Sigmoid colon (tissue), 7 donors: Measurements from ENCODE around the gene MOV10L1. TPM values are rescaled to one million over a fixed set of nuclear protein-coding genes. Genes with fewer than 3 reads are reported as not detected.

Experiments
- DNase-seq: peaks from one replicate; pipeline ENCODE4 v3.0.0-alpha.2; 2019
- H3K27ac ChIP-seq, 4 donors: fragments of 200-600 bp; sonication (generic); one replicate each; pipeline ENCODE4 v1.5.1; 2016 to 2019; ENCODE audit warnings: mild to moderate bottlenecking in 1 of 4
- H3K27me3 ChIP-seq, 3 donors: fragments of 200-600 bp; sonication (generic); one replicate each; pipeline ENCODE4 v1.5.1; 2019; ENCODE audit warnings: mild to moderate bottlenecking in 1 of 3
- H3K36me3 ChIP-seq, 4 donors: fragments of 200-600 bp; sonication (generic); one replicate each; pipeline ENCODE4 v1.5.1; 2016 to 2019
- H3K4me1 ChIP-seq, 4 donors: fragments of 200-600 bp; sonication (generic); one replicate each; pipeline ENCODE4 v1.5.1; 2017 to 2019
- H3K4me3 ChIP-seq, 4 donors: fragments of 200-600 bp; sonication (generic); one replicate each; pipeline ENCODE4 v1.5.1; 2017 to 2019; ENCODE audit warnings: mild to moderate bottlenecking in 2 of 4, moderate library complexity in 1 of 4
- H3K9me3 ChIP-seq, 4 donors: fragments of 200-600 bp in 3 of 4; sonication (generic) in 3 of 4; one replicate each; pipeline versions ENCODE4 v1.5.1 to v1.6.1; 2013 to 2019
- CTCF ChIP-seq, 4 experiments: fragments of 450-650 bp in 3 of 4; fragments of 200-600 bp in 1 of 4; IDR thresholded peaks; one replicate each; pipeline ENCODE4 v1.5.1; 2016 to 2019; ENCODE audit warnings: antibody characterized with exemption in 4 of 4, mild to moderate bottlenecking in 3 of 4, moderate library complexity in 2 of 4
- EP300 ChIP-seq, 4 donors: sonication (generic); formaldehyde crosslinking; IDR thresholded peaks; one replicate each; pipeline ENCODE4 v1.6.1; 2017; ENCODE audit warnings: antibody characterized with exemption in 4 of 4
- POLR2A ChIP-seq, 2 donors: fragments of 450-650 bp; IDR thresholded peaks; one replicate each; pipeline ENCODE4 v1.6.1; 2016; ENCODE audit warnings: antibody characterized with exemption in 2 of 2, mild to moderate bottlenecking in 2 of 2, moderate library complexity in 2 of 2
- POLR2AphosphoS5 ChIP-seq, 4 donors: sonication (generic); formaldehyde crosslinking; IDR thresholded peaks; one replicate each; pipeline ENCODE4 v1.6.1; 2017; ENCODE audit warnings: antibody characterized with exemption in 4 of 4
- WGBS, 2 donors: extraction: QIAGEN DNeasy Blood & Tissue Kit; methylation state at CpG; one replicate each; pipeline ENCODE4 v1.1.7; 2013; 5-methylcytosine and 5-hydroxymethylcytosine counted together
- intact Hi-C: fragments of 100-400 bp; cut with DNase I; formaldehyde crosslinking; loops from one replicate; pipeline ENCODE4 v1.15.1; 2023
- polyA plus RNA-seq, 3 donors: library from polyadenylated mRNA; stranded (reverse); fragments of 200-250 nt; gene quantifications; one replicate each; pipeline ENCODE4 v1.2.3, GENCODE V29; 2013
- total RNA-seq, 4 donors: library from RNA; depleted of rRNA; stranded (reverse); fragments of >200 nt; gene quantifications; one replicate each; pipeline ENCODE4 v1.1.0, GENCODE V29; 2016
- donor health status: healthy with polysubstance abuse.
- donor health status: Bipolar disorder and iron deficiency.
- donor health status: healthy.

Gene MOV10L1
- total and polyA plus RNA-seq, 7 donors = 0.47 to 5.6 (median 1.8) TPM; not detected in 2

GRCh38 chr22:50056214-50056972, 33.4 kb upstream of the MOV10L1 start:
- no peak overlapping the region for H3K27ac ChIP-seq
- no peak overlapping the region for H3K4me3 ChIP-seq
- peaks cover 0 to 7% (median 0%) of the 10 kb centered on the region in 4 donors for H3K9me3 ChIP-seq
- peaks cover 0 to 14% (median 11%) of the 10 kb centered on the region in 4 donors for H3K4me1 ChIP-seq
- WGBS, 2 donors = 72 to 75% methylated on average over 34 of the region's 34 CpGs
- H3K36me3 ChIP-seq = no peaks in the 10 kb centered on the region
- peaks cover 8 to 43% (median 33%) of the 10 kb centered on the region in 3 donors for H3K27me3 ChIP-seq
- no peak for DNase-seq
- intact Hi-C loops = no loop called here
- TF ChIP-seq EP300 (IDR thresholded peaks at IDR 0.05) (no peak), POLR2A (IDR thresholded peaks at IDR 0.05) (no peak), CTCF (IDR thresholded peaks at IDR 0.05) (no peak), POLR2AphosphoS5 (IDR thresholded peaks at IDR 0.05) (no peak)

GRCh38 chr22:50057278-50058060, 32.3 kb upstream of the MOV10L1 start:
- H3K4me3 ChIP-seq = no peak overlapping the region
- TF ChIP-seq EP300 (IDR thresholded peaks at IDR 0.05) (no peak), POLR2A (IDR thresholded peaks at IDR 0.05) (no peak), POLR2AphosphoS5 (IDR thresholded peaks at IDR 0.05) (no peak), CTCF (IDR thresholded peaks at IDR 0.05) (no peak)
- H3K27me3 ChIP-seq = peaks cover 8 to 45% (median 33%) of the 10 kb centered on the region in 3 donors
- 78 to 89% methylated on average over 14 of the region's 14 CpGs for WGBS, 2 donors
- H3K9me3 ChIP-seq = peaks cover 0 to 7% (median 0%) of the 10 kb centered on the region in 4 donors
- H3K4me1 ChIP-seq = peaks cover 0 to 14% (median 11%) of the 10 kb centered on the region in 4 donors
- H3K36me3 ChIP-seq = no peaks in the 10 kb centered on the region
- DNase-seq = no peak
- intact Hi-C loops = no loop called here
- no peak overlapping the region for H3K27ac ChIP-seq

GRCh38 chr22:50058061-50058905, 31.5 kb upstream of the MOV10L1 start, which contains the start of gene TTLL8:
TTLL8 (minus strand) TSS chr22:50058298.
- DNase-seq = no peak
- peaks cover 8 to 45% (median 33%) of the 10 kb centered on the region in 3 donors for H3K27me3 ChIP-seq
- no peaks in the 10 kb centered on the region for H3K36me3 ChIP-seq
- H3K4me1 ChIP-seq = peaks cover 0 to 14% (median 11%) of the 10 kb centered on the region in 4 donors
- no peak within 1 kb of the TSS for H3K27ac ChIP-seq
- no peak for TF ChIP-seq CTCF (IDR thresholded peaks at IDR 0.05)
- TF ChIP-seq POLR2AphosphoS5 (IDR thresholded peaks at IDR 0.05) = no peak
- TF ChIP-seq EP300 (IDR thresholded peaks at IDR 0.05) = no peak
- no peak for TF ChIP-seq POLR2A (IDR thresholded peaks at IDR 0.05)
- peak within 1 kb of the TSS in 3 of 4 donors; percentile 1 to 35 (median 21) for H3K4me3 ChIP-seq
- intact Hi-C loops = no loop called here
- WGBS, 2 donors = 10 to 19% methylated on average over 102 of the region's 102 CpGs
- H3K9me3 ChIP-seq = peaks cover 0 to 5% (median 0%) of the 10 kb centered on the region in 4 donors
